SIG-M5 treated with dmso at 0.1 percent for 504 hours (cell line): ENCODE measurements around the gene MS4A15.
"Not testable (repeated sequence)": the region's sequence is repeated elsewhere in the genome, so short reads cannot be mapped to it uniquely, and the experiment has no call there.

ENCODE experiments used
- DNase-seq: peaks from one replicate; lab custom pipeline; 2025; ENCODE audit not compliant: unreplicated experiment; lab: John Stamatoyannopoulos, UW

The MS4A15 gene

GRCh38 chr11:60801194-60801593, 44.5 kb downstream of the MS4A15 start:
- no peak for DNase-seq

GRCh38 chr11:60803273-60803936, 46.7 kb downstream of the MS4A15 start:
- no peak for DNase-seq

DNA sequence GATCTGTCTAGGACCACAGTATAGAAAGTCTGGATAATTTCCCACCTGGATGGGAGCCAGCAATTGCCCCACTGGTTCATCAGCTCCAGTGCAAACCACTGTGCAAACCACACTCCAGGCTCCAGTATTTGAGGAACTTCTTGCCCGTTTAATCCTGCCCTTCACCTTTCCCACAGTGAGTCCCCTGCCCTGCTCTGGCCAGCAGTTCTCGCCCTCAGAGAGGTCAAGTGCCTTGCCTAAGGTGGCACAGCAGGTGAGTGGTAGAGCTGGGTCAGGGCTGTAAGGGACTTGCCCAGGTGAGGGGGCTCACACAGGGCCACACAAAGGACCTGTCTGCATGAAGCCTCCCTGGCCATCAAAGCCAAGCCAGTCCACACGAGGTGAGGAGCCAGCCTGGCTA, 52.6 kb downstream of the MS4A15 start:
- no peak for DNase-seq

GRCh38 chr11:60809691-60810090, 53.0 kb downstream of the MS4A15 start:
- DNase-seq, result no peak

DNA sequence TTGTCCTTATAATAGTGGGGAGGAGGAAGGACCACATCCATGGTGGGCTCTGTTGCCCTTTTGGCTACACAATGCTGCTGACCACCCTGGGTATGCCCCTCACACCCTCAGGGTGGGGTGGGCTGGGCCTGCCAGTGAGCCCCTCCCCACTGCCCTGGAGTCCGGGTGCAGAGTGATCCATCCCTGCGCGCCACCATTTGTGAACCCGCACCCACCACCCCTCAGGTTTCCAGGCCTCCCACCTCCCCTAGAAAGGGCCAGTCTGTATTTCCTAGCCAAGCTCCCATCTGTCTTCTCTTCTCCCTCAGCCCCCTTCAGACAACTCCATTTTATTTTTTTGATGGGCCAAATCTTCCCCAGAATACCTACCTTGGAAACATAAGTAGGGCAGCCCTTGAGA, 53.5 kb downstream of the MS4A15 start:
- no peak for DNase-seq

- no peak for DNase-seq
These were observed 53.9 kb downstream of the MS4A15 start for GRCh38 chr11:60810569-60810968.

- DNase-seq, result no peak
These were observed 56.7 kb downstream of the MS4A15 start for GRCh38 chr11:60813324-60813723.

DNA sequence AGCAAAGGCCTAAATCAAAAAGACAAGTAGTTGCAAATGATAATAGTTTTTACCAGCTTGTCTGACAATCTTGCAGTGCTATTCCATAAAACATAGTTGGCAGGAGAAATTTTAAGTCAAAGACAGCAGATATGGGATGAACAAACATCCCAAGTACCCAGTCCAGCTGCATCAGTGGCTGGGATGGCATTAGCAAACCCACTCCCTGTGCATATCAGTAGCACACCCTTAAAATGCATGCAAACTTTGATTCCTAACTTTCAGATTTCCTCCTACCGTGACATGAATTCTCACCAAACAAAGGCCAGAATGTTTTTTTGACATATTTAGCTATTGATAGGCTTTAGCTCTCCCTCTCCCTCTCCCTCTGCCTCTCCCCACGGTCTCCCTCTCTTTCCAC, 57.4 kb downstream of the MS4A15 start:
- no peak for DNase-seq

DNA sequence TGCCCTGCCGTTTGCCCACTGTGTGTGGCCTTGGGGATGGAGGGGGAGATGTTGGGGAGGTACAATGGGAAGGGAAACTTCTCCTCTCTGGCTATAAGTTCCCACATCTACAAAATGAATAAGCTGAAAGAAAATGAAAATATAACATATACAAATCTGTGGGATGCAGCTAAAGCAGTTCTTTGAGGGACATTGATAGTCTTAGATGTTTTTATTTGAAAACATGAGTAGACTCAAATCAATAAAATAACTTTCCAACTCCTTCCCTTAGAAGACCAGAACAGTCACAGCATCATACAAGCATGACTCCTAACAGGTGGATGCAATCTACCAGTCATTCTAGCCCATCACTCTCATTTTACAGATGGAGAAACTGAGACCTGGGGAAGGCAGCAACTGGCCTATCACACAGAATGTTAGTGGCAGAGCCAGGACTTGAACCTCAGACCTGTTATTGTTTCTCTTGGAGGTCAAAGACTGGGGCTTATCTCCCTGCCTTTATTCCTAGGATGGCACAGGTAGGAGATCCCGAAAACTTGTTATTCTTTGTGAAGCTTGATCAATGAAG, 60.0 kb downstream of the MS4A15 start:
- DNase-seq, result no peak

DNA sequence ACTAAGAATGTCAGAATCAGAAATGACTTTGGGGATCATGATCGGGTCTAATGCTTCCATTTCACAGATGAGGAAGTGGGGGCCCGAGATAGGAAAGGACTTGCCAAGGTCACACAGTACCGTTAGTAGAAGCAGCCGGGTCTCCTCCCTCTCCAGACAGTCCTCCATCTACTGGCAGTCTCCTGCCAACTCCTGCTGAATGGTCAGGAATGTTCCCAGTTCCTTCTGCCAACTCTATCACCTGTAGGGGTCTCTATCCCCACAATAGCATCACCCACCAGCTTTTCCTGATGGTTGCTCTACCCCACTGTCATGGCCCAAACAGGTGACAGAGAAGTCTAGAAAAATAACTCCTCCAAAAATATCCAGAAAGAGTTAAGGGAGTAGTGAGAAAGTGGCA, 61.4 kb downstream of the MS4A15 start:
- no peak for DNase-seq

DNA sequence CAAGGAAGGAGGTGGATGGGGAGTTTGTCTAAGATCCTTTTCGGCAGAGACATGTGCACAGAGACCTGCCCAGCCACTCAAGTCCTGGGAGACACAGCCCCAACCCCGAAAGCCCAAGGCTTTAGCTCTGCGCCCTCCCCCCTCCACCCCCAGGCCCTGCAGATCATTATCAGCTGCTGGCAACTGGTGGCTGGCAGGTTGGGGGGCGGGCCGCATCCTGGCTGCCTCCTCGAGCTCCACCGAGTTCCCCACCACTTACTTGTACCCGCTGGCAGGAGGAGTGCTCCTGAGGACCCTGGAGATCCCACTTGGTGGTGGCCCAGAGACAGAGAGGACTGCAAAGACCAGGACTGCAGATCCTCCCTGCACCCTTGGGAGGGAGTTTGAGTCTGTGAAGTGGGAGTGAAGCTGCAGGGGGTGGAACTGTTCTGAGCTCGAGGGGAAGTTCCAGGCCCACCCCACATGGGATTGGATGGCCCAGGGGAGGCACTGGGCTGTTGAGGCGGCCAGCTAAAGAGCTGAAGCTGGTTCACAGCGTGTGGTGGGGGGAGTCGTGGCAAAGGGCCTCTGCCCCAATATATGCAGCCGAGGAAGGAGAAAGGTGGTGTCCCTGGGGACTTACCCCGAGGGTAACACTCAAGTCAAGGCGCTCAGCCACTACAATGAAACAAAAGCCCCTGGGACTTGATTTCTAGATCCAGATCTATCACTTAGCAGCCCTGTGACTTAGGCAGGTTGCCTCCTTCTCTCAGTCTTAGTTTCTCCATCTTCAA, 65.3 kb downstream of the MS4A15 start:
- DNase-seq, result no peak

DNA sequence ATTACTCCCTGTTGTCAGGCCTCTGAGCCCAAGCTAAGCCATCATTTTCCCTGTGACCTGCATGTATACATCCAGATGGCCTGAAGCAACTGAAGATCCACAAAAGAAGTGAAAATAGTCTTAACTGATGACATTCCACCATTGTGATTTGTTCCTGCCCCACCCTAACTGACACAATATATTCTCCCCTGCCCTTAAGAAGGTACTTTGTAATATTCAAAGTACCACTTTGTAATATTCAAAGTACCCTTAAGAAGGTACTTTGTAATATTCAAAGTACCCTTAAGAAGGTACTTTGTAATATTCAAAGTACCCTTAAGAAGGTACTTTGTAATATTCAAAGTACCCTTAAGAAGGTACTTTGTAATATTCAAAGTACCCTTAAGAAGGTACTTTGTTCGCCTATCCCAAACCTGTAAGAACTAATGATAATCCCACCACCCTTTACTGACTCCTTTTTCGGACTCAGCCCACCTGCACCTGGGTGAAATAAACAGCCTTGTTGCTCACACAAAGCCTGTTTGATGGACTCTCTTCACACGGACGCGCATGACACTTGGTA, 67.2 kb downstream of the MS4A15 start:
- not testable (repeated sequence) for DNase-seq

DNA sequence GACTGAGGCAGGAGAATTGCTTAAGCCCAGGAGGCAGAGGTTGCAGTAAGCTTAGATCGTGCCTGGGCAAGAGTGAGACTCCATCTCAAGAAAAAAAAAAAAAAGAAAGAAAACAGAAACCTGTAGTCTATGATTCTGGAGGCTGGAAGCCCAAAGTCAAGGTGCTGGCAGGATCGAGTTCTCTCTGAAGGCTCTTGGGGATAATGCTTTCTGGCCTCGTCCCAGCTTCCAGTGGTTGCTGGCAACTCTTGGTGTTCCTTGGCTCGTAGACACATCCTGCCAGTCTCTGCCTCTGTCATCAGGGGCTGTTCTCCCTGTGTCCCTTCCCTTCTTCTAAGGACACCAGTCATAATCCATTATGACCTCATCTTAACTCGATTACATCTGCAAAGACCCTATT, 68.5 kb downstream of the MS4A15 start:
- no peak for DNase-seq

- no peak for DNase-seq
These were observed 69.1 kb downstream of the MS4A15 start for GRCh38 chr11:60825790-60826189.
